22Rv1 (cell line): ENCODE measurements around the gene IGLL1.

Source experiments
- CTCF ChIP-seq: fragments of 450-650 bp; IDR thresholded peaks from 2 replicates; pipeline ENCODE4 v1.5.1; 2017; ENCODE audit warnings: mild to moderate bottlenecking
- ZFX ChIP-seq: fragments of 450-650 bp; IDR thresholded peaks from 2 replicates; pipeline ENCODE4 v1.6.1; 2017; ENCODE audit warnings: antibody characterized with exemption, borderline replicate concordance

GRCh38 chr22:23534201-23534850 lies 45.8 kb downstream of the IGLL1 start:
- TF ChIP-seq CTCF (no peak), ZFX (no peak)
